ENCODE measurements around the gene LPAR2. TPM values are rescaled to one million over a fixed set of nuclear protein-coding genes. Genes with fewer than 3 reads are reported as not detected.
"Not testable (repeated sequence)": the region's sequence is repeated elsewhere in the genome, so short reads cannot be mapped to it uniquely, and the experiment has no call there.

The LPAR2 gene
- total RNA-seq, 1 experiment from 2014 or later, result 17.4 TPM

GRCh38 chr19:19606021-19606420 lies 22.0 kb downstream of the LPAR2 start:
- ChIA-PET POLR2A (interaction anchor here (0.6 to 2.3 kb wide), 5 partner anchors 9 to 67 kb away, joined by 3 to 15 read pairs (median 4); no protein-coding TSS in a partner anchor), CTCF (interaction anchor here (0.6 to 1.2 kb wide), 7 partner anchors 11 to 290 kb away, joined by 3 to 6 read pairs (median 3); partner anchors contain the start of gene GMIP)
- Mint-ChIP-seq H3K36me3 (ENCODE audit: insufficient read depth, unreplicated experiment) (no peaks in the 10 kb centered on the region), H3K4me1 (ENCODE audit: insufficient read depth, unreplicated experiment) (peaks cover 21% of the 10 kb centered on the region), H3K27me3 (ENCODE audit: insufficient read depth, unreplicated experiment) (no peaks in the 10 kb centered on the region), H3K4me3 (ENCODE audit: unreplicated experiment) (no peak overlapping the region), H3K9me3 (ENCODE audit: unreplicated experiment) (no peaks in the 10 kb centered on the region), H3K27ac (ENCODE audit: low read depth, unreplicated experiment) (no peak overlapping the region)
- BruUV-seq (replicated peaks), result no TSS peak
- TF ChIP-seq CTCF (IDR thresholded peaks at IDR 0.05; ENCODE audit: unreplicated experiment), result no peak
- peak; percentile 76 for DNase-seq (ENCODE audit: unreplicated experiment)
- intact Hi-C loops (cut with micrococcal nuclease), result no loop called here

GRCh38 chr19:19602713-19603324 lies 25.2 kb downstream of the LPAR2 start:
- BruUV-seq (replicated peaks), result no TSS peak
- peaks cover 21% of the 10 kb centered on the region for H3K4me1 Mint-ChIP-seq (ENCODE audit: insufficient read depth, unreplicated experiment)
- peak; percentile 79 for DNase-seq (ENCODE audit: unreplicated experiment)
- intact Hi-C loops (cut with micrococcal nuclease), result no loop called here
- ChIA-PET POLR2A (interaction anchor here (0.9 to 2.5 kb wide), 7 partner anchors 11 to 87 kb away, joined by 3 to 22 read pairs (median 7); partner anchors contain the start of genes NDUFA13 and TSSK6), CTCF (interaction anchor here (0.6 to 3.5 kb wide), 6 partner anchors 10 to 71 kb away, joined by 3 to 14 read pairs (median 5); partner anchors contain the start of gene GMIP)
- H3K36me3 Mint-ChIP-seq (ENCODE audit: insufficient read depth, unreplicated experiment), result no peaks in the 10 kb centered on the region
- H3K9me3 Mint-ChIP-seq (ENCODE audit: unreplicated experiment), result no peaks in the 10 kb centered on the region
- H3K27ac Mint-ChIP-seq (ENCODE audit: low read depth, unreplicated experiment), result peak overlapping the region; percentile 10
- H3K4me3 Mint-ChIP-seq (ENCODE audit: unreplicated experiment), result peak overlapping the region; percentile 2
- no peaks in the 10 kb centered on the region for H3K27me3 Mint-ChIP-seq (ENCODE audit: insufficient read depth, unreplicated experiment)
- no peak for TF ChIP-seq CTCF (IDR thresholded peaks at IDR 0.05; ENCODE audit: unreplicated experiment)

- ChIA-PET CTCF (interaction anchor here (0.5 to 3.5 kb wide), 5 partner anchors 11 to 86 kb away, joined by 3 to 14 read pairs (median 6); partner anchors contain the start of genes GMIP and NDUFA13), POLR2A (interaction anchor here (0.9 to 2.5 kb wide), 7 partner anchors 11 to 86 kb away, joined by 3 to 22 read pairs (median 7); partner anchors contain the start of genes NDUFA13 and TSSK6)
- no peak for TF ChIP-seq CTCF (IDR thresholded peaks at IDR 0.05; ENCODE audit: unreplicated experiment)
Observed at GRCh38 chr19:19602136-19602712, 25.8 kb downstream of the LPAR2 start.

DNA sequence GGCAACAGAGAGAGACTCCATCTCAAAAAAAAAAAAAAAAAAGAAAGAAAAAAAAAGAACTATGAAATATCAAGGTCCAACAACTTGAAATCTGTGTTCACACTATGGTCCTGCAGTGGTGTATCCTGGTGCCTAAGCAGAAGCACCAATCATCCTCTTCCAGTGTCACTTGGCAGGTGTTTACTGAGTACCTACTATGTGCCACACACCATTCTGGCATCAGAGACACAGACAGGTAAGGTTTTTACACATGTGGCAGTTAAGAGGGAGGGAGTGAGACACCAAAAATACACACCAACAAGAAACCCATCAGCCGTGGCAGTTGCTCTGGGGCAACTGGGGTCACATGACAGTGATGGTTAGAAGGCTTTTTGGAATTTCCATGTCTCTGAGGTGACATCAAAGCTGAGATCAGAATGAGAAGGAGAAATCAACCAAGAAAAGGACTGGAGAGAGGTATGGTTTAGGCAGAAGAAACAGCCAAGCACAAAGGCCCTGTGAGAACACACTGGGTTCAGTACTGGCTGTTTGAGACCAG lies 27.2 kb downstream of the LPAR2 start:
- intact Hi-C loops (cut with micrococcal nuclease), result no loop called here
- TF ChIP-seq CTCF (IDR thresholded peaks at IDR 0.05; ENCODE audit: unreplicated experiment), result no peak
- no peak overlapping the region for H3K27ac Mint-ChIP-seq (ENCODE audit: low read depth, unreplicated experiment)
- H3K27me3 Mint-ChIP-seq (ENCODE audit: insufficient read depth, unreplicated experiment), result no peaks in the 10 kb centered on the region
- H3K4me1 Mint-ChIP-seq (ENCODE audit: insufficient read depth, unreplicated experiment), result peaks cover 16% of the 10 kb centered on the region
- H3K36me3 Mint-ChIP-seq (ENCODE audit: insufficient read depth, unreplicated experiment), result no peaks in the 10 kb centered on the region
- no peaks in the 10 kb centered on the region for H3K9me3 Mint-ChIP-seq (ENCODE audit: unreplicated experiment)
- DNase-seq (ENCODE audit: unreplicated experiment), result no peak
- ChIA-PET POLR2A (interaction anchor here (0.6 kb wide), 1 partner anchor 9 kb away, joined by 3 read pairs; no protein-coding TSS in a partner anchor), CTCF (interaction anchor here (0.6 to 0.7 kb wide), 4 partner anchors 18 to 390 kb away, joined by 3 to 5 read pairs (median 4); no protein-coding TSS in a partner anchor)
- no peak overlapping the region for H3K4me3 Mint-ChIP-seq (ENCODE audit: unreplicated experiment)
- BruUV-seq (replicated peaks), result no TSS peak

More at GRCh38 chr19:19602136-19602712, 25.8 kb downstream of the LPAR2 start:
- no peaks in the 10 kb centered on the region for H3K27me3 Mint-ChIP-seq (ENCODE audit: insufficient read depth, unreplicated experiment)
- no TSS peak for BruUV-seq (replicated peaks)
- DNase-seq (ENCODE audit: unreplicated experiment), result peak; percentile 32
- H3K9me3 Mint-ChIP-seq (ENCODE audit: unreplicated experiment), result no peaks in the 10 kb centered on the region
- peaks cover 21% of the 10 kb centered on the region for H3K4me1 Mint-ChIP-seq (ENCODE audit: insufficient read depth, unreplicated experiment)
- no peaks in the 10 kb centered on the region for H3K36me3 Mint-ChIP-seq (ENCODE audit: insufficient read depth, unreplicated experiment)
- H3K27ac Mint-ChIP-seq (ENCODE audit: low read depth, unreplicated experiment), result peak overlapping the region; percentile 49
- no peak overlapping the region for H3K4me3 Mint-ChIP-seq (ENCODE audit: unreplicated experiment)
- intact Hi-C loops (cut with micrococcal nuclease), result no loop called here

DNA sequence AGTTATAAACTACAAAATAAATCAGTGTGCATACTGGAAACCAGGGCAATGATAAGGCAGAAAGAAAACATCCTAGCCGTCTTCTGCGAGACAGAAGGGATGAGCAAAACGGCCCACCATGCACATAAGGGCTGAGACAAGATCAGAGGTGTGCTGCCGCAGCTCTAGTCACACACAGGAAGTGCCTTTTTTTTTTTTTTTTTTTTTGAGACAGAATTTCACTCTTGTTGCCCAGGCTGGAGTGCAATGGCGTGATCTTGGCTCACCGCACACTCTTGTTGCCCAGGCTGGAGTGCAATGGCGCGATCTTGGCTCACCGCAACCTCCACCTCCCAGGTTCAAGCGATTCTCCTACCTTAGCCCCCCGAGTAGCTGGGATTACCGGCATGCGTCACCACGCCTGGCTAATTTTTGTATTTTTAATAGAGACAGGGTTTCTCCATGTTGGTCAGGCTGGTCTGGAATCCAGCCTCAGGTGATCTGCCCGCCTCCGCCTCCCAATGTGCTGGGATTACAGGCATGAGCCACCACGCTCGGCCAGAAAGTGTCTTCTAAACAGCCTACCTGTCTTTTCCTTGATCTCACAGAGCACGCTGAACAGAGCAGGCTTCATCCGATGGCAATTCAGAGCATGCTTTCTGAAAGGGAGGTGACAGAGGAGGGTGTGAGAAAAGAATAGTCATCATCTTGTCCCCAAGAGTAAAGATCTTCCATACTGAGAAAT lies 29.1 kb downstream of the LPAR2 start:
- H3K9me3 Mint-ChIP-seq (ENCODE audit: unreplicated experiment); H3K4me3 Mint-ChIP-seq (ENCODE audit: unreplicated experiment); H3K27me3 Mint-ChIP-seq (ENCODE audit: insufficient read depth, unreplicated experiment); H3K27ac Mint-ChIP-seq (ENCODE audit: low read depth, unreplicated experiment); BruUV-seq (replicated peaks); intact Hi-C loops (cut with micrococcal nuclease); POLR2A ChIA-PET; DNase-seq (ENCODE audit: unreplicated experiment); H3K36me3 Mint-ChIP-seq (ENCODE audit: insufficient read depth, unreplicated experiment): not testable (repeated sequence)
- CTCF ChIA-PET, result interaction anchor here (0.9 to 1.1 kb wide), 2 partner anchors 45 to 67 kb away, joined by 3 read pairs; no protein-coding TSS in a partner anchor
- H3K4me1 Mint-ChIP-seq (ENCODE audit: insufficient read depth, unreplicated experiment), result peaks cover 14% of the 10 kb centered on the region
